Stomach (tissue), 9 donors: Measurements from ENCODE around the gene SAPCD2. TPM values are rescaled to one million over a fixed set of nuclear protein-coding genes. Genes with fewer than 3 reads are reported as not detected.

ENCODE experiments used
- DNase-seq, 2 donors: peaks; one replicate each; pipeline versions ENCODE4 v3.0.0 to v3.0.0-alpha.2; 2013 to 2019
- H3K27ac ChIP-seq, 5 donors: fragments of 200-600 bp in 4 of 5; sonication (generic) in 4 of 5; one replicate each; pipeline ENCODE4 v1.5.1; 2013 to 2019; ENCODE audit warnings: mild to moderate bottlenecking in 1 of 5, moderate library complexity in 1 of 5
- H3K27me3 ChIP-seq, 3 donors: fragments of 200-600 bp; sonication (generic); one replicate each; pipeline ENCODE4 v1.5.1; 2017 to 2019; ENCODE audit warnings: mixed run types in 1 of 3
- H3K36me3 ChIP-seq, 4 donors: fragments of 200-600 bp; sonication (generic); 1 replicate in 3 of 4; 2 replicates in 1 of 4; pipeline ENCODE4 v1.5.1; 2016 to 2019
- H3K4me1 ChIP-seq, 4 donors: fragments of 200-600 bp; sonication (generic); one replicate each; pipeline ENCODE4 v1.5.1; 2016 to 2019
- H3K4me3 ChIP-seq, 4 donors: fragments of 200-600 bp; sonication (generic) in 3 of 4; one replicate each; pipeline ENCODE4 v1.5.1; 2016 to 2019; ENCODE audit warnings: mild to moderate bottlenecking in 1 of 4
- H3K9me3 ChIP-seq, 4 donors: fragments of 200-600 bp; sonication (generic); one replicate each; pipeline ENCODE4 v1.5.1; 2016 to 2019
- EP300 ChIP-seq: sonication (generic); formaldehyde crosslinking; IDR thresholded peaks from one replicate; pipeline ENCODE4 v1.6.1; 2017; ENCODE audit warnings: antibody characterized with exemption
- POLR2A ChIP-seq, 4 donors: fragments of 450-650 bp; IDR thresholded peaks; one replicate each; pipeline ENCODE4 v1.6.1; 2016; ENCODE audit warnings: antibody characterized with exemption in 4 of 4, control low read depth in 2 of 4, mild to moderate bottlenecking in 1 of 4, moderate library complexity in 1 of 4
- POLR2AphosphoS5 ChIP-seq, 3 donors: sonication (generic); formaldehyde crosslinking; IDR thresholded peaks; one replicate each; pipeline ENCODE4 v1.6.1; 2016; ENCODE audit warnings: antibody characterized with exemption in 3 of 3
- WGBS, 5 donors: extraction: QIAGEN DNeasy Blood & Tissue Kit in 3 of 5; methylation state at CpG; one replicate each; pipeline versions ENCODE4 v1.1.5 to v1.1.7; 2013 to 2018; 5-methylcytosine and 5-hydroxymethylcytosine counted together
- intact Hi-C: fragments of 100-400 bp; cut with DNase I; formaldehyde crosslinking; loops from one replicate; pipeline ENCODE4 v1.15.1; 2023; ENCODE audit warnings: low total_unique reads
- polyA plus RNA-seq, 3 donors: library from polyadenylated mRNA; stranded (reverse); fragments of 200-250 nt; gene quantifications; one replicate each; pipeline ENCODE4 v1.2.3, GENCODE V29; 2013
- total RNA-seq, 5 donors: library from RNA; depleted of rRNA; stranded (reverse); fragments of >200 nt; gene quantifications; one replicate each; pipeline versions ENCODE4 v1.1.0 to v1.2.3, GENCODE V29; 2014 to 2016
- TF ChIP-seq, protein P1 (sequence below), 7 experiments: fragments of 450-650 bp in 4 of 7; fragments of 200-600 bp in 3 of 7; sonication (generic) in 3 of 7; IDR thresholded peaks; one replicate each; pipeline ENCODE4 v1.5.1; 2016 to 2019; ENCODE audit warnings: antibody characterized with exemption in 7 of 7, control low read depth in 2 of 7, mild to moderate bottlenecking in 1 of 7
- donor health status: healthy with polysubstance abuse.
- donor health status: Bipolar disorder and iron deficiency.
- donor health status: healthy.

Gene SAPCD2
- total and polyA plus RNA-seq, 8 donors = 1.7 to 84.9 (median 3.8) TPM; not detected in 1

DNA sequence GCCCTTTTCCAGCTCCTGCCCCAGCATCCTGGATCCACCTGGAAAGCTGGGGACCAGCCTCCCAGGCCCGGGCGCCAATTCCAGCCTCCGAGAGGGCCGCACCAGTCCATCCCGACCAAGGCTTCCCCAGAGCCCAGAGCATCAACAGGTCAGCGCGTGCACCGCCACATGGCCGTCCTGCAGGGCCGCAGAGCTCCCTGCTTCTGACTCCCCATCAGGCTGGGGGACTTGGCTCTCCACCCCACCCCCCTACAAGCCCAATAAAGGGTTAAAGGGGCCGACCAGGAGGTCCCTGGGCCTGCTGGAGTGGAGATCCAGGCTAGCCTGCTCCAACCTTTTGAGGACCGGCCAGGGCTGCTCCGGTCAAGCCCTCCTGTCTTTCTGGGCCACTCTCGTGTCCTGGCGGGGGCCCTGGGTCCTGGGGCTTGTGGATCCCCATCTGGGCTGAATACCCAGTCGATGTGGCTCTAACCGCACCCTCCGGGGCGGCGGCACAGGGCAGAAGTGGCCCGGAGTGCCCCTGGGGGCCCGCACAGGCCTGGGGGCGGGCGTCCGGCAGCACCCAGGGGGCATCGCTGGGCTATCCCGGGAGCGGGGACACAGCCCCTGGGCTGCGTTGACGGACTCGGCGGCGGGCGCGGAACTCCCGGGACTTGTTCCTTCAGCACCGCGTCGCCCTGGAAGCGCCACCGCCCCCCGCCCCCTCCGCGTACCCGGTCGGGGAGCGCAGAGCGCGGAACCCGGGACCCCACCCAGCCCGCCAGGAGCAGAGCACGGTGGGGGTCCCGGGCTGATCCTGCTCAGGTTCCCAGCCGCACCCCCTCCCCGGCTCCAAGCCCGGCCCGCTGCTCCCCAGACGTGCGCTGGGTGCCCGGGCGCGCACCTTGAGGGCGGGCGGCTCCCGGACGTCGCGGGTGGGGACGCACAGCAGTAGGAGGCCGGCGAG is 17.1 kb downstream of the SAPCD2 start:
- peak overlapping the region; percentile 46 to 61 (median 50) for H3K4me3 ChIP-seq
- peak overlapping the region; percentile 33 to 79 (median 75) for H3K27ac ChIP-seq
- TF ChIP-seq EP300 = no peak
- TF ChIP-seq POLR2AphosphoS5 (IDR thresholded peaks at IDR 0.05) = no peak
- TF ChIP-seq, protein P1, sequence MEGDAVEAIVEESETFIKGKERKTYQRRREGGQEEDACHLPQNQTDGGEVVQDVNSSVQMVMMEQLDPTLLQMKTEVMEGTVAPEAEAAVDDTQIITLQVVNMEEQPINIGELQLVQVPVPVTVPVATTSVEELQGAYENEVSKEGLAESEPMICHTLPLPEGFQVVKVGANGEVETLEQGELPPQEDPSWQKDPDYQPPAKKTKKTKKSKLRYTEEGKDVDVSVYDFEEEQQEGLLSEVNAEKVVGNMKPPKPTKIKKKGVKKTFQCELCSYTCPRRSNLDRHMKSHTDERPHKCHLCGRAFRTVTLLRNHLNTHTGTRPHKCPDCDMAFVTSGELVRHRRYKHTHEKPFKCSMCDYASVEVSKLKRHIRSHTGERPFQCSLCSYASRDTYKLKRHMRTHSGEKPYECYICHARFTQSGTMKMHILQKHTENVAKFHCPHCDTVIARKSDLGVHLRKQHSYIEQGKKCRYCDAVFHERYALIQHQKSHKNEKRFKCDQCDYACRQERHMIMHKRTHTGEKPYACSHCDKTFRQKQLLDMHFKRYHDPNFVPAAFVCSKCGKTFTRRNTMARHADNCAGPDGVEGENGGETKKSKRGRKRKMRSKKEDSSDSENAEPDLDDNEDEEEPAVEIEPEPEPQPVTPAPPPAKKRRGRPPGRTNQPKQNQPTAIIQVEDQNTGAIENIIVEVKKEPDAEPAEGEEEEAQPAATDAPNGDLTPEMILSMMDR (IDR thresholded peaks at IDR 0.05) = no peak
- no peak for TF ChIP-seq POLR2A (IDR thresholded peaks at IDR 0.05)
- no peaks in the 10 kb centered on the region for H3K9me3 ChIP-seq
- intact Hi-C loops = no loop called here
- peak in 1 of 2 donors; percentile 58 for DNase-seq
- peaks cover 41 to 69% (median 63%) of the 10 kb centered on the region in 4 donors for H3K4me1 ChIP-seq
- WGBS, 5 donors = 12 to 39% (median 15%) methylated on average over 33 to 71 of the region's 71 CpGs
- peaks cover 12 to 68% (median 41%) of the 10 kb centered on the region in 3 donors for H3K27me3 ChIP-seq
- H3K36me3 ChIP-seq = no peaks in the 10 kb centered on the region

GRCh38 chr9:137052293-137052692 is 18.1 kb downstream of the SAPCD2 start:
- DNase-seq = no peak
- peaks cover 12 to 78% (median 51%) of the 10 kb centered on the region in 3 donors for H3K27me3 ChIP-seq
- 74 to 92% (median 85%) methylated on average over 7 to 8 of the region's 8 CpGs for WGBS, 5 donors
- no peak overlapping the region for H3K27ac ChIP-seq
- H3K9me3 ChIP-seq = no peaks in the 10 kb centered on the region
- H3K36me3 ChIP-seq = no peaks in the 10 kb centered on the region
- peaks cover 41 to 61% (median 59%) of the 10 kb centered on the region in 4 donors for H3K4me1 ChIP-seq
- intact Hi-C loops = no loop called here
- H3K4me3 ChIP-seq = no peak overlapping the region
- no peak for TF ChIP-seq POLR2AphosphoS5 (IDR thresholded peaks at IDR 0.05)
- TF ChIP-seq, protein P1 (IDR thresholded peaks at IDR 0.05) = no peak
- TF ChIP-seq POLR2A (IDR thresholded peaks at IDR 0.05) = no peak
- TF ChIP-seq EP300 = no peak

DNA sequence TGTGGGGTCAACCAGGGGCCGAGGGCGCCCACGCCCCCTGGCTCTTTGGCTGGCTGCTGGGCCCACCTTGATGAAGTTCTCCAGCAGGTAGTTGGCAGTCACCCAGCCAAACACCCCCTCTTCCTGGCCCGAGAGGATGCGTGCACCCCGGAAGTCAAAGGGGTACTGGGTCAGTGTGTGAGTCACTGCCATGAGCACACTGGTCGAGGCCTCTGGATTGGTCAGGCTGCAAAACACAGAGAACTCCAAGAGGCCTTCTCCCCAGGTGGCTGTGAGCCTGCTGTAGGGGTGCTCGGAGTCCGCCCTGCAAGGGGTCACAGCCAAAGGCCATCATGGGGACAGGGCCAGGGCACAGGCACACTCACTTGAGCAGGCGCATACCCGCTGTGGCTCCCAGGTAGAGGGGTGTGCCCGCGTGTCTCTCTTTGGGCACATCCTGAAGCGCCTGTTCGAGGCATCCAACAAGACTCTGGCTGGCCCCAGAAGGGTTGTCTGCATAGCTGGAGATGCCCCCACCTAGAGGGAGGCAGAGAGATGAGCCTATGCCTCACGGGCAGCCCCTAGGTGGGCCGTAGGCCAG is 19.1 kb downstream of the SAPCD2 start:
- no peak overlapping the region for H3K4me3 ChIP-seq
- H3K27ac ChIP-seq = no peak overlapping the region
- intact Hi-C loops = no loop called here
- WGBS, 5 donors = 89 to 100% (median 91%) methylated on average over 7 to 17 of the region's 17 CpGs
- H3K4me1 ChIP-seq = peaks cover 47 to 59% (median 58%) of the 10 kb centered on the region in 4 donors
- H3K36me3 ChIP-seq = no peaks in the 10 kb centered on the region
- no peak for DNase-seq
- peaks cover 12 to 89% (median 59%) of the 10 kb centered on the region in 3 donors for H3K27me3 ChIP-seq
- H3K9me3 ChIP-seq = no peaks in the 10 kb centered on the region
- TF ChIP-seq POLR2A (IDR thresholded peaks at IDR 0.05) = no peak
- no peak for TF ChIP-seq POLR2AphosphoS5 (IDR thresholded peaks at IDR 0.05)
- TF ChIP-seq, protein P1 (IDR thresholded peaks at IDR 0.05) = no peak

- Histone ChIP-seq H3K4me3 (no peak overlapping the region), H3K9me3 (no peaks in the 10 kb centered on the region), H3K27ac (no peak overlapping the region), H3K4me1 (peaks cover 44 to 57% (median 56%) of the 10 kb centered on the region in 4 donors), H3K36me3 (no peaks in the 10 kb centered on the region), H3K27me3 (peaks cover 12 to 94% (median 63%) of the 10 kb centered on the region in 3 donors)
- TF ChIP-seq, protein P1 (IDR thresholded peaks at IDR 0.05) = no peak
- TF ChIP-seq EP300 (no peak), POLR2A (IDR thresholded peaks at IDR 0.05) (no peak), POLR2AphosphoS5 (IDR thresholded peaks at IDR 0.05) (no peak)
- 67 to 84% (median 79%) methylated on average over 4 to 5 of the region's 5 CpGs for WGBS, 5 donors
- DNase-seq = no peak
- intact Hi-C loops = no loop called here
These were observed 19.8 kb downstream of the SAPCD2 start for GRCh38 chr9:137050570-137050969.
